Measurements from ENCODE around the gene RBM33. TPM values are rescaled to one million over a fixed set of nuclear protein-coding genes. Genes with fewer than 3 reads are reported as not detected.
"Not testable (repeated sequence)": the region's sequence is repeated elsewhere in the genome, so short reads cannot be mapped to it uniquely, and the experiment has no call there.

RBM33 gene
- total and polyA plus RNA-seq, 2 donors: 23.5 to 58.5 TPM

GRCh38 chr7:155604504-155604997 lies 39.9 kb upstream of the RBM33 start:
- H3K4me3 ChIP-seq (ENCODE audit: low read length in 2 of 2): no peak overlapping the region
- no peaks in the 10 kb centered on the region for H3K9me3 ChIP-seq (ENCODE audit: control insufficient read depth in 2 of 2, insufficient read depth in 1 of 2, low read length in 1 of 2)
- peaks cover 3 to 4% of the 10 kb centered on the region in 2 donors for H3K4me1 ChIP-seq (ENCODE audit: control insufficient read depth in 2 of 2, insufficient read depth in 2 of 2, low read length in 2 of 2)
- DNase-seq (ENCODE audit: low read depth in 6 of 9, low spot score in 9 of 9): no peak
- no peaks in the 10 kb centered on the region for H3K36me3 ChIP-seq (ENCODE audit: control insufficient read depth in 2 of 2, insufficient read depth in 2 of 2, low read length in 1 of 2)
- no peak overlapping the region for H3K27ac ChIP-seq (ENCODE audit: low read depth in 1 of 2, low read length in 1 of 2)
- 83% methylated on average over 8 of the region's 8 CpGs for WGBS
- H3K27me3 ChIP-seq (ENCODE audit: control insufficient read depth in 2 of 2, insufficient read depth in 1 of 2, low read length in 1 of 2): peaks cover 0 to 18% of the 10 kb centered on the region in 2 donors

GRCh38 chr7:155609185-155609584 lies 35.3 kb upstream of the RBM33 start:
- Histone ChIP-seq H3K27me3 (ENCODE audit: control insufficient read depth in 2 of 2, insufficient read depth in 1 of 2, low read length in 1 of 2) (peaks cover 0 to 5% of the 10 kb centered on the region in 2 donors), H3K4me3 (ENCODE audit: low read length in 2 of 2) (no peak overlapping the region), H3K27ac (ENCODE audit: low read depth in 1 of 2, low read length in 1 of 2) (no peak overlapping the region), H3K36me3 (ENCODE audit: control insufficient read depth in 2 of 2, insufficient read depth in 2 of 2, low read length in 1 of 2) (no peaks in the 10 kb centered on the region), H3K4me1 (ENCODE audit: control insufficient read depth in 2 of 2, insufficient read depth in 2 of 2, low read length in 2 of 2) (no peaks in the 10 kb centered on the region), H3K9me3 (ENCODE audit: control insufficient read depth in 2 of 2, insufficient read depth in 1 of 2, low read length in 1 of 2) (peaks cover 0 to 5% of the 10 kb centered on the region in 2 donors)
- DNase-seq (ENCODE audit: low read depth in 6 of 9, low spot score in 9 of 9): no peak
- 96% methylated on average over 12 of the region's 12 CpGs for WGBS

GRCh38 chr7:155610633-155611193 lies 33.7 kb upstream of the RBM33 start:
- WGBS: 55% methylated on average over 11 of the region's 11 CpGs
- Histone ChIP-seq H3K4me1 (ENCODE audit: control insufficient read depth in 2 of 2, insufficient read depth in 2 of 2, low read length in 2 of 2) (no peaks in the 10 kb centered on the region), H3K4me3 (ENCODE audit: low read length in 2 of 2) (no peak overlapping the region), H3K27ac (ENCODE audit: low read depth in 1 of 2, low read length in 1 of 2) (no peak overlapping the region), H3K9me3 (ENCODE audit: control insufficient read depth in 2 of 2, insufficient read depth in 1 of 2, low read length in 1 of 2) (peaks cover 2 to 5% of the 10 kb centered on the region in 2 donors), H3K36me3 (ENCODE audit: control insufficient read depth in 2 of 2, insufficient read depth in 2 of 2, low read length in 1 of 2) (no peaks in the 10 kb centered on the region), H3K27me3 (ENCODE audit: control insufficient read depth in 2 of 2, insufficient read depth in 1 of 2, low read length in 1 of 2) (peaks cover 0 to 3% of the 10 kb centered on the region in 2 donors)
- DNase-seq (ENCODE audit: low read depth in 6 of 9, low spot score in 9 of 9): no peak

- peaks cover 2 to 5% of the 10 kb centered on the region in 2 donors for H3K9me3 ChIP-seq (ENCODE audit: control insufficient read depth in 2 of 2, insufficient read depth in 1 of 2, low read length in 1 of 2)
- H3K4me3 ChIP-seq (ENCODE audit: low read length in 2 of 2): no peak overlapping the region
- no peak for DNase-seq (ENCODE audit: low read depth in 6 of 9, low spot score in 9 of 9)
- peaks cover 0 to 3% of the 10 kb centered on the region in 2 donors for H3K27me3 ChIP-seq (ENCODE audit: control insufficient read depth in 2 of 2, insufficient read depth in 1 of 2, low read length in 1 of 2)
- 94% methylated on average over 9 of the region's 9 CpGs for WGBS
- no peaks in the 10 kb centered on the region for H3K4me1 ChIP-seq (ENCODE audit: control insufficient read depth in 2 of 2, insufficient read depth in 2 of 2, low read length in 2 of 2)
- H3K27ac ChIP-seq (ENCODE audit: low read depth in 1 of 2, low read length in 1 of 2): no peak overlapping the region
- no peaks in the 10 kb centered on the region for H3K36me3 ChIP-seq (ENCODE audit: control insufficient read depth in 2 of 2, insufficient read depth in 2 of 2, low read length in 1 of 2)
Measured at GRCh38 chr7:155611808-155612447, 32.5 kb upstream of the RBM33 start.

GRCh38 chr7:155612658-155613057 lies 31.8 kb upstream of the RBM33 start:
- Histone ChIP-seq H3K36me3 (ENCODE audit: control insufficient read depth in 2 of 2, insufficient read depth in 2 of 2, low read length in 1 of 2) (no peaks in the 10 kb centered on the region), H3K4me1 (ENCODE audit: control insufficient read depth in 2 of 2, insufficient read depth in 2 of 2, low read length in 2 of 2) (no peaks in the 10 kb centered on the region), H3K9me3 (ENCODE audit: control insufficient read depth in 2 of 2, insufficient read depth in 1 of 2, low read length in 1 of 2) (peaks cover 2 to 5% of the 10 kb centered on the region in 2 donors), H3K27me3 (ENCODE audit: control insufficient read depth in 2 of 2, insufficient read depth in 1 of 2, low read length in 1 of 2) (peaks cover 0 to 3% of the 10 kb centered on the region in 2 donors), H3K4me3 (ENCODE audit: low read length in 2 of 2) (no peak overlapping the region), H3K27ac (ENCODE audit: low read depth in 1 of 2, low read length in 1 of 2) (no peak overlapping the region)
- no peak for DNase-seq (ENCODE audit: low read depth in 6 of 9, low spot score in 9 of 9)
- WGBS: 85% methylated on average over 10 of the region's 10 CpGs

GRCh38 chr7:155615085-155615484 lies 29.4 kb upstream of the RBM33 start:
- not testable (repeated sequence) for H3K4me1 ChIP-seq (ENCODE audit: control insufficient read depth in 2 of 2, insufficient read depth in 2 of 2, low read length in 2 of 2); H3K9me3 ChIP-seq (ENCODE audit: control insufficient read depth in 2 of 2, insufficient read depth in 1 of 2, low read length in 1 of 2); H3K27me3 ChIP-seq (ENCODE audit: control insufficient read depth in 2 of 2, insufficient read depth in 1 of 2, low read length in 1 of 2); DNase-seq (ENCODE audit: low read depth in 6 of 9, low spot score in 9 of 9); H3K27ac ChIP-seq (ENCODE audit: low read depth in 1 of 2, low read length in 1 of 2); H3K4me3 ChIP-seq (ENCODE audit: low read length in 2 of 2); H3K36me3 ChIP-seq (ENCODE audit: control insufficient read depth in 2 of 2, insufficient read depth in 2 of 2, low read length in 1 of 2)
- 97% methylated on average over 6 of the region's 6 CpGs for WGBS

- Histone ChIP-seq H3K4me1 (ENCODE audit: control insufficient read depth in 2 of 2, insufficient read depth in 2 of 2, low read length in 2 of 2) (no peaks in the 10 kb centered on the region), H3K4me3 (ENCODE audit: low read length in 2 of 2) (no peak overlapping the region), H3K27ac (ENCODE audit: low read depth in 1 of 2, low read length in 1 of 2) (no peak overlapping the region), H3K27me3 (ENCODE audit: control insufficient read depth in 2 of 2, insufficient read depth in 1 of 2, low read length in 1 of 2) (no peaks in the 10 kb centered on the region), H3K36me3 (ENCODE audit: control insufficient read depth in 2 of 2, insufficient read depth in 2 of 2, low read length in 1 of 2) (no peaks in the 10 kb centered on the region), H3K9me3 (ENCODE audit: control insufficient read depth in 2 of 2, insufficient read depth in 1 of 2, low read length in 1 of 2) (peaks cover 0 to 2% of the 10 kb centered on the region in 2 donors)
- no peak for DNase-seq (ENCODE audit: low read depth in 6 of 9, low spot score in 9 of 9)
- 91% methylated on average over 16 of the region's 16 CpGs for WGBS
Measured at GRCh38 chr7:155618708-155619633, 25.5 kb upstream of the RBM33 start.

- WGBS: 88% methylated on average over 7 of the region's 7 CpGs
- Histone ChIP-seq H3K36me3 (ENCODE audit: control insufficient read depth in 2 of 2, insufficient read depth in 2 of 2, low read length in 1 of 2) (no peaks in the 10 kb centered on the region), H3K4me1 (ENCODE audit: control insufficient read depth in 2 of 2, insufficient read depth in 2 of 2, low read length in 2 of 2) (no peaks in the 10 kb centered on the region), H3K27me3 (ENCODE audit: control insufficient read depth in 2 of 2, insufficient read depth in 1 of 2, low read length in 1 of 2) (no peaks in the 10 kb centered on the region), H3K27ac (ENCODE audit: low read depth in 1 of 2, low read length in 1 of 2) (no peak overlapping the region), H3K4me3 (ENCODE audit: low read length in 2 of 2) (no peak overlapping the region), H3K9me3 (ENCODE audit: control insufficient read depth in 2 of 2, insufficient read depth in 1 of 2, low read length in 1 of 2) (peaks cover 0 to 2% of the 10 kb centered on the region in 2 donors)
- DNase-seq (ENCODE audit: low read depth in 6 of 9, low spot score in 9 of 9): no peak
Measured at GRCh38 chr7:155619634-155620271, 24.7 kb upstream of the RBM33 start.
